ENCODE results near the gene BCL11B.

Gene BCL11B

DNA sequence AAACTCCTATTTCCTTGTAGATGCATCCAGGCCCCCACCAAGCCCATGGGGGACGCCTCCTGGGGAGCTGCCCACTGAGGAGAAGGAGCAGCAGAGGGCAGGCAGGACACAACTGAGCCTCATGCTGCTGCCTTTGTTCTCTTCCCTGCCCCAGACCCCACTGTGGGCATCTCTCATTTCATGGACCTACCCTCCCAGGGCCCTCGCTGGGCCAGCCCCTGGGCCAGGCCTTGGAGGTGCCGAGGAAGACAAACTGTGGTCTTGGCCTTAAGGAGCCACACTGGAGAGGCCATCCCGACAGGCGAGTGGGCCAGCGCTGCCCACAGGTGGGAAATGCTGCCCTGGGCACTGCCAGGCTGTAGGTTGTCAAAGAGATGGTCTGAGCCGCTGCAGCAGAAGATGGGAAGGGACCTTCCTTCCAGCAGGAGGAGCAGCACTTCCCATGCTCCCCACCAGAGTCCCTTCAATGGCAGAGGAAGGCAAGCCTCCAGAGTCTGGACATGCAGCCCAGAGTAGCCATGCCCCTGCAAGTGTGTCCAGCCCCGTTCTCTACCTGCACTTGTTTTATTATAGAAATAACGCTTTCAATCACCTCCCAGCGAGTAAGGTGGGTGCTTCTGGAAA, 147.4 kb downstream of the BCL11B start:
- H3K36me3 Mint-ChIP-seq (ENCODE audit: insufficient read depth), result no peaks in the 10 kb centered on the region
- no peak overlapping the region for H3K27ac Mint-ChIP-seq (ENCODE audit: low read depth)
- ATAC-seq (replicated peaks; ENCODE audit: extremely low read depth, poor library complexity, severe bottlenecking) (no peak), DNase-seq (ENCODE audit: low spot score in 2 of 2) (peak in 1 of 2 donors; percentile 5)
- no peaks in the 10 kb centered on the region for H3K27me3 Mint-ChIP-seq
- H3K9me3 Mint-ChIP-seq, result no peaks in the 10 kb centered on the region
- peaks cover 24% of the 10 kb centered on the region for H3K4me1 Mint-ChIP-seq
- H3K4me3 Mint-ChIP-seq, result no peak overlapping the region

- ATAC-seq (replicated peaks; ENCODE audit: extremely low read depth, poor library complexity, severe bottlenecking), result no peak
- H3K27ac Mint-ChIP-seq (ENCODE audit: low read depth), result no peak overlapping the region
Observed at GRCh38 chr14:99123208-99123870, 148.7 kb downstream of the BCL11B start.

GRCh38 chr14:99122521-99123125, 149.4 kb downstream of the BCL11B start:
- Mint-ChIP-seq H3K4me1 (peaks cover 16% of the 10 kb centered on the region), H3K9me3 (no peaks in the 10 kb centered on the region), H3K27me3 (no peaks in the 10 kb centered on the region), H3K4me3 (no peak overlapping the region), H3K27ac (ENCODE audit: low read depth) (no peak overlapping the region), H3K36me3 (ENCODE audit: insufficient read depth) (no peaks in the 10 kb centered on the region)
- peak in 1 of 2 donors; percentile 3 for DNase-seq (ENCODE audit: low spot score in 2 of 2)
- ATAC-seq (replicated peaks; ENCODE audit: extremely low read depth, poor library complexity, severe bottlenecking), result no peak

More at GRCh38 chr14:99123208-99123870, 148.7 kb downstream of the BCL11B start:
- no peaks in the 10 kb centered on the region for H3K9me3 Mint-ChIP-seq
- no peak overlapping the region for H3K4me3 Mint-ChIP-seq
- DNase-seq (ENCODE audit: low spot score in 2 of 2), result peak in 1 of 2 donors; percentile 4
- H3K27me3 Mint-ChIP-seq, result no peaks in the 10 kb centered on the region
- H3K36me3 Mint-ChIP-seq (ENCODE audit: insufficient read depth), result no peaks in the 10 kb centered on the region
- H3K4me1 Mint-ChIP-seq, result peaks cover 16% of the 10 kb centered on the region

- H3K27me3 Mint-ChIP-seq, result no peaks in the 10 kb centered on the region
- DNase-seq (ENCODE audit: low spot score in 2 of 2) (peak in 1 of 2 donors; percentile 6), ATAC-seq (replicated peaks; ENCODE audit: extremely low read depth, poor library complexity, severe bottlenecking) (no peak)
- no peak overlapping the region for H3K4me3 Mint-ChIP-seq
- no peaks in the 10 kb centered on the region for H3K9me3 Mint-ChIP-seq
- H3K36me3 Mint-ChIP-seq (ENCODE audit: insufficient read depth), result no peaks in the 10 kb centered on the region
- H3K27ac Mint-ChIP-seq (ENCODE audit: low read depth), result no peak overlapping the region
- H3K4me1 Mint-ChIP-seq, result peaks cover 15% of the 10 kb centered on the region
Observed at GRCh38 chr14:99121319-99121875, 150.6 kb downstream of the BCL11B start.

DNA sequence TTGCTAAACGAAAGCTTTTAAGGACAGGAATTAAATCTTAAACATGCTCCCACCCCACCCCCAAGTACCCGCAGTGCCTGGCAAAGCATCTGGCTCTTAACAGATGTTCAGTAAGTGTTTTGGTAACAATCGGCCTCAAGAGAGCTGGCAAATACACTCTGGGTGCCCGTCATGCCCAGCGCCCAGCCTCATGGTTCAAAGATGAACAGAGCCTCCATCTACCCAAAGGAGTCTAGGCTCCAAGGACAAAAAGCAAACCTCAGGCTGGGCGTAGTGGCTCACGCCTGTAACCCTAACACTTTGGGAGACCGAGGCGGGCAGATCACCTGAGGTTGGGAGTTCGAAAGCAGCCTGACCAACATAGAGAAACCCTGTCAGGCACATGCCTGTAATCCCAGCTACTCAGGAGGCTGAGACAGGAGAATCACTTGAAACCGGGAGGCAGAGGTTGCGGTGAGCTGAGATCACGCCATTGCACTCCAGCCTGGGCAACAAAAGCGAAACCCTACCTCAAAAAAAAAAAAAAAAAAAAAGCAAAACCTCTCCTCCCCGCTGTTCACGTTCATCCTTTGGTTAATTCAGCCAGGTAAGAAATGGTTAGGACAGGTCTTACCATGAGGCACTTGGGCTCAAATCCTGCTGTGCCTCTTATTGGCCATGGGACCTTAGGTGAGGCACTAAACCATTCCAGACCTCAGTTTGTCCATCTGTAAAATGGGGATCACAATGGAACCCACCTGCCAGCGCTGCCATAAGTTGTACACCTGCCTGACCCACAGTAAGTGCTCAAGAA, 151.3 kb downstream of the BCL11B start:
- no peak overlapping the region for H3K4me3 Mint-ChIP-seq
- no peaks in the 10 kb centered on the region for H3K27me3 Mint-ChIP-seq
- H3K4me1 Mint-ChIP-seq, result peaks cover 8% of the 10 kb centered on the region
- peak in 1 of 2 donors; percentile 9 for DNase-seq (ENCODE audit: low spot score in 2 of 2)
- H3K27ac Mint-ChIP-seq (ENCODE audit: low read depth), result no peak overlapping the region
- H3K9me3 Mint-ChIP-seq, result no peaks in the 10 kb centered on the region
- no peaks in the 10 kb centered on the region for H3K36me3 Mint-ChIP-seq (ENCODE audit: insufficient read depth)
- ATAC-seq (replicated peaks; ENCODE audit: extremely low read depth, poor library complexity, severe bottlenecking), result no peak

GRCh38 chr14:99119554-99120525, 152.2 kb downstream of the BCL11B start:
- Mint-ChIP-seq H3K4me3 (no peak overlapping the region), H3K4me1 (no peaks in the 10 kb centered on the region), H3K36me3 (ENCODE audit: insufficient read depth) (no peaks in the 10 kb centered on the region), H3K27ac (ENCODE audit: low read depth) (no peak overlapping the region), H3K9me3 (no peaks in the 10 kb centered on the region), H3K27me3 (no peaks in the 10 kb centered on the region)
- no peak for DNase-seq (ENCODE audit: low spot score in 2 of 2)
- ATAC-seq (replicated peaks; ENCODE audit: extremely low read depth, poor library complexity, severe bottlenecking), result no peak

All from central memory CD8-positive, alpha-beta T cell (primary cell).